ENCODE measurements around the gene FAM228B. TPM values are rescaled to one million over a fixed set of nuclear protein-coding genes. Genes with fewer than 3 reads are reported as not detected.
A peak's percentile ranks its signal among the peaks of the same experiment; 100 is the strongest.
"Not testable (repeated sequence)": the region's sequence is repeated elsewhere in the genome, so short reads cannot be mapped to it uniquely, and the experiment has no call there.

The FAM228B gene
- polyA plus RNA-seq, 4 donors: 24.3 to 27.5 (median 26.4) TPM

DNA sequence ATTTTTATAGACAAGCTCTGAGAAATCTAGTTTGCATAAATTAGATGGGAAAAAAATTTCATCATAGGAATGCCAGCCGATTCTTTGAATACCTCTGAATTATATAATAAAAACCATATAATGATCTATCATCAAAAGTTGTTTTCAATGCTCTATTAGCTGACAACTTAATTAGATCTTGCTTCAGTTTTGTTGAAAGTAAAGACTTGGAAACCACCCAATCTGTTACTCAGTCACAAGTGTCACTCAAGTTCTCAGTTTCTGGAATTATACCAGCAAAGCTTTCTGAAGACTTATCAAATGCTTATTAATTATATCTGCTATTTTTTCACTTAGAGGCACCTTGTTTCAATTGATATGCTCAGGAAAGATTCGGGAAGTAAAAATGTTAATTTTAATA lies 21.3 kb upstream of the FAM228B start:
- no peak for DNase-seq (ENCODE audit: low read depth in 4 of 4, low spot score in 2 of 4)

- no peak for DNase-seq (ENCODE audit: low read depth in 4 of 4, low spot score in 2 of 4)
Observed at GRCh38 chr2:24102677-24103076, 20.6 kb upstream of the FAM228B start.

GRCh38 chr2:24104110-24104650 lies 19.1 kb upstream of the FAM228B start:
- DNase-seq (ENCODE audit: low read depth in 4 of 4, low spot score in 2 of 4): no peak

GRCh38 chr2:24104906-24105305 lies 18.4 kb upstream of the FAM228B start:
- no peak for DNase-seq (ENCODE audit: low read depth in 4 of 4, low spot score in 2 of 4)

DNA sequence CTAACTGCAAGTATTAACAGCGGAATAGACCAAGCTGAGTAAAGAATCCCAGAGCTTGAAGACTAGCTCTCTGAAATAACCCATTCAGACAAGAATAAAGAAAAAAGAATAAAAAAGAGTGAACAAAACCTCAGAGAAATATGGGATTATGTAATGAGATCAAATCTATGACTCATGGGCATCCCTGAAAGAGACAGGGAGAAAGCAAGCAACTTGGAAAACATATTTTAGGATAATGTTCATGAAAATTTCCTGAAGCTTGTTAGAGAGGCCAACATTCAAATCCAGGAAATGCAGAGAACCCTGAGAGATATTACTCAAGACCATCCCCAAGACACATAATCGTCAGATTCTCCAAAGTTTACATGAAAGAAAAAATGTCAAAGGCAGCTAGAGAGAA lies 17.5 kb upstream of the FAM228B start:
- DNase-seq (ENCODE audit: low read depth in 4 of 4, low spot score in 2 of 4): no peak

GRCh38 chr2:24106786-24107185 lies 16.5 kb upstream of the FAM228B start:
- DNase-seq (ENCODE audit: low read depth in 4 of 4, low spot score in 2 of 4): no peak

- no peak for DNase-seq (ENCODE audit: low read depth in 4 of 4, low spot score in 2 of 4)
Observed at GRCh38 chr2:24107336-24107735, 15.9 kb upstream of the FAM228B start.

DNA sequence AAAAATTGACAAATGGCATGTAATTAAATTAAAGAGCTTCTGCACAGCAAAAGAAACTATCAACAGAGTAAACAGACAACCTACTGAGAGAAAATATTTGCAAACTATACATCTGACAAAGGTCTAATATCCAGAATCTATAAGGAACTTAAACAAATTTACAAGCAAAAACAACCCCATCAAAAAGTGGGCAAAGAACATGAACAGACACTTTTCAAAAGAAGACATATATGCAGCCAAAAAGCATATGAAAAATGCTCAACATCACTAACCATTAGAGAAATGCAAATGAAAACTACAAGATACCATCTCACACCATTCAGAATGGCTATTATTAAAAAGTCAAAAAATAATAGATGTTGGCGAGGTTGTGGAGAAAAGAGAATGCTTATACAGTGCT lies 13.8 kb upstream of the FAM228B start:
- not testable (repeated sequence) for DNase-seq (ENCODE audit: low read depth in 4 of 4, low spot score in 2 of 4)

DNA sequence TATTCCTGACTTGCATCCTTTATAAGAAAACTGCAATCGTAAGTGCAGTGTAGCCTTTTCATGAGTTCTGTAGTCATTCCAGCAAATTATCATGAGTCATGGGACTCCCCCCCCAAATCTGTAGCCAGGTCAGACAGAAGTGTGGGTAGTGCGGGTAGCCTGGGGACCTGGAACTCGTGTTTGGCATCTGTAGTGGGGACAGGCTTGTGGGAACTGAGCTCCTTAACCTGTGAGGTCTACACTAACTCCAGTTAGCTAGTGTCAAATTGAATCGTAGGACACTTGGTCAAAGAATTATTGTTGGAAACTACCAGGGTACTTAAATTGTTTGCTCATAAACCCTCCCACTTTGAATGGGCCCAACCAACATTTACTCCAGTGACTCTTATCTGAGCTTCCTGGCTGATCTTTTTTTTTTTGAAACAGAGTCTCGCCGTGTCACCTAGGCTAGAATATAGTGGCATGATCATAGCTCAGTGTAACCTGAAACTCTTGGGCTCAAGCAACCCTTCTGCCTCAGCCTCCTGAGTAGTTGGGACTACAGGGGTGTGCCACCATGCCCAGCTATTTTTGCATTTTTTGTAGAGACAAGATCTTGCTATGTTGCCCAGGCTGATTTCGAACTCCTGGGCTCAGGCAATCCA lies 12.5 kb upstream of the FAM228B start:
- DNase-seq (ENCODE audit: low read depth in 4 of 4, low spot score in 2 of 4): no peak

DNA sequence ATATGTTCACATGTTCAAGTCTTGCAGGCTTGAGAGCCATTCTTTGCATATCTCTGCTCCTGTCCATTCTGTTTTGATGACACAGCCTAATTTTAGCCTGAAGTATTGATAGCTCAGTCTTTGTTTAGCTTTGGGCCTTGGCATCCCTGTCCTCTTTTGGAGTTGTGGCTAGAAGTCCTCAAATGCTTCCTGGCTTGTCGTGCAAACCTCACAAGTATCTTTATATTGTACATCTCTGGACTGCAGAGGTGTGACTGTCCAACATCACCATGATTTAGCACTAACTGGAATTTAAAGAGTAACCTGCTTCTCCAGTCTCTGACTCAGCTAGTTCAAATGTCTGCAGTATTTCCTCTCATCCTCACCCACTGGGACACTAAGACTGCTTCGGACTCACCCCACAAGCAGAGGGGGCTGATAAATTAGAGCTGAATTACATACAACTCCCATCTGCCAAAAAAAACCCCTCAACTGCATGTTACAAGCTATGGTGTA lies 11.8 kb upstream of the FAM228B start:
- DNase-seq (ENCODE audit: low read depth in 4 of 4, low spot score in 2 of 4): no peak

GRCh38 chr2:24115057-24115456 lies 8.2 kb upstream of the FAM228B start:
- no peak for DNase-seq (ENCODE audit: low read depth in 4 of 4, low spot score in 2 of 4)

- DNase-seq (ENCODE audit: low read depth in 4 of 4, low spot score in 2 of 4): no peak
Observed at GRCh38 chr2:24117902-24118301, 5.4 kb upstream of the FAM228B start.

DNA sequence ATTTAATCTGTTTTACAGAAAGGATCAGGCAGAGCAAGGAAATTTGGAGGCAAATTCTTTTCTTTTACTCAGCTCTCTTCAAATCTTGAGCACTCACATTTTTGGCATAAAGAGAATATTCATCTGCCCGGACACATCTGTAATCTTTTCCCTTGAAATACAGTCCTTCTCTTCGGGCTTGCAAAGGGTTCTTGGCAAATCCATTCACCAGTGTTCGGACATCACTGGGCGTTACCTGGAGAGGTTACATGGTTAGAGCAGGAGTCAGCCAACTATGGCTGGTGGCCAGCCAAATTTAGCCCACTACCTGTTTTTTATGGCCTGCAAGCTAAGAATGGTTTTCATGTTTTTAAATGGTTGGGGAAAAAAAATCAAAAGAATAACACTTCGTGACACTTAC lies 2.2 kb upstream of the FAM228B start:
- DNase-seq (ENCODE audit: low read depth in 4 of 4, low spot score in 2 of 4): no peak

- DNase-seq (ENCODE audit: low read depth in 4 of 4, low spot score in 2 of 4): no peak
Observed at GRCh38 chr2:24121469-24121868, 1.8 kb upstream of the FAM228B start.

DNA sequence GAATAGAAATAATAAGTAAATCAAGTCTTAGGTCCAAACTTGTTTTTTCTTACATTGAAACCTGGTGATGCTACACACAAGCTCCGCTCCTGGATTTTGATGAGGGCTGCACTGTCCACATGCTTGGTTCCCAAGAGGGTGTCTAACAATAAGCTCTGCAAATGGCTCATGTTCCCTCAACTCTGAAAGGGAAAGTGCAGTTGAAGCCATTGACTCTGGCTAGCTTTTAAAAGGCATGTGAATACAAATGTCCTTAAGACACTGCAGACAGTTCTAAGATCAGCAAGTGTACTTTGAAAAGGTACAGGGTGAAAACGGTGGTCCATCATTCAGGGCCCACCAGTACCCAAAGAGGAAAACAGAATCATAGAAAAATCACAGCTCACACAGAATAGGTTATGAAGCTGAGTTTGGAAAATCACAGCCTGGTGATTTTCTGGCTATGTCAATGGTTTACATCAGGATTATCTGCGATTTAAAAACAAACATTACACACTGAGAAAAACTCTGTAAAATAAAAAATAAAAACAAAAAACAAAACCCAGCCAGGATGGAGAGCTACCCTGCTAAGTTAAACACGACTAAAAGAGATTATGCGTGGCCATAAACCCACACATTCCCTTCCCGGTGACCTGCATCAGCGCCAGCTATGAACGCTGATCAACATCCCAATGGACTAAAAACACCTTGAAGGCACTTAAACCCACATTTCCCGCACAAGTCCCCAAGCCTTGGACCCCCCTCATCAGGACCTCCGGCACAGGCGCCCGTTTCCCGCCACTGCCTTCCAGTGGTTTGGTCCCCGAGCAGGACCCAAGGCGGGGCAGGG lies 689 bp upstream of the FAM228B start:
- DNase-seq (ENCODE audit: low read depth in 4 of 4, low spot score in 2 of 4): peak in 1 of 4 donors; percentile 31

- DNase-seq (ENCODE audit: low read depth in 4 of 4, low spot score in 2 of 4): peak in 2 of 4 donors; percentile 44 to 63
Observed at GRCh38 chr2:24123922-24124580, 782 bp downstream of the FAM228B start.

GRCh38 chr2:24125956-24126355 lies 2.7 kb downstream of the FAM228B start:
- no peak for DNase-seq (ENCODE audit: low read depth in 4 of 4, low spot score in 2 of 4)

- DNase-seq (ENCODE audit: low read depth in 4 of 4, low spot score in 2 of 4): no peak
Observed at GRCh38 chr2:24132543-24132942, 9.3 kb downstream of the FAM228B start.

GRCh38 chr2:24140305-24140704 lies 17.0 kb downstream of the FAM228B start:
- DNase-seq (ENCODE audit: low read depth in 4 of 4, low spot score in 2 of 4): not testable (repeated sequence)

DNA sequence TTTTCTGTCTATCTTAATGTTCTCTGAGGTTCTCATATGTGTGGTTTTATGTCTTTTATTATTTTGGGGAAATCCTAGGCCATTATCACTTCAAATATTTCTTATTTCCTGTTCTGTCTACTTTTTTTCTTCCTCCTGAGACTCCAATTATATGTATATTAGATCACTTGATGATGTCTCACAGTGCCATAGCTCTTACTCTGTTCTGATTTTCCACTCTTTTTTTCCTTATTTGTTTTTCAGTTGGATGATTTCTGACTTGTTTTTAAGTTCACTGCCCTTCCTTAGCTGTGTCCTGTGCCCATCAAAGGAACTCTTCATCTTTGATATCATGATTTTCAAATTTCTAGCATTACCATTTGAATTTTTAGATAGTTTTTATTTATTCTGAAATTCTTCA lies 24.1 kb downstream of the FAM228B start:
- DNase-seq (ENCODE audit: low read depth in 4 of 4, low spot score in 2 of 4): no peak

All from left renal cortex interstitium (tissue), 4 donors.